ENCODE data around the gene CRYAB.

- TF ChIP-seq TAF1 (IDR thresholded peaks at IDR 0.05; ENCODE audit: borderline replicate concordance, low read depth, low read length), result no peak
- no peak for TF ChIP-seq FOSL2 (IDR thresholded peaks at IDR 0.05; ENCODE audit: borderline replicate concordance, low read depth)
- TF ChIP-seq EZH2phosphoT487 (IDR thresholded peaks at IDR 0.05; ENCODE audit: borderline replicate concordance, low read depth), result no peak
- TF ChIP-seq SIN3A (IDR thresholded peaks at IDR 0.05; ENCODE audit: borderline replicate concordance, low read depth, low read length), result no peak
- TF ChIP-seq CTCF (IDR thresholded peaks at IDR 0.05), result no peak
- no peak for TF ChIP-seq GABPA (IDR thresholded peaks at IDR 0.05; ENCODE audit: low read depth)
- no peak for TF ChIP-seq NRF1 (IDR thresholded peaks at IDR 0.05; ENCODE audit: low read depth, low read length)
- no peak for TF ChIP-seq MXI1 (IDR thresholded peaks at IDR 0.05; ENCODE audit: low read depth, low read length)
- TF ChIP-seq RAD21 (IDR thresholded peaks at IDR 0.05; ENCODE audit: low read length), result no peak
These were observed 9.3 kb upstream of the CRYAB start for GRCh38 chr11:111920908-111921307.
